Measurements from ENCODE around the gene CDH8. TPM values are rescaled to one million over a fixed set of nuclear protein-coding genes. Genes with fewer than 3 reads are reported as not detected.
"Not testable (repeated sequence)": the region's sequence is repeated elsewhere in the genome, so short reads cannot be mapped to it uniquely, and the experiment has no call there.

The CDH8 gene
- total RNA-seq, 1 donor from 2014 or later = 0.35 TPM

GRCh38 chr16:61807551-61807950, 228.7 kb downstream of the CDH8 start:
- no peak for DNase-seq (ENCODE audit: low read depth)
- no peak for TF ChIP-seq CTCF (conservative IDR thresholded peaks at IDR 0.05; ENCODE audit: low read depth, low read length)
- no peak overlapping the region for H3K4me3 ChIP-seq (ENCODE audit: low read depth, low read length)

DNA sequence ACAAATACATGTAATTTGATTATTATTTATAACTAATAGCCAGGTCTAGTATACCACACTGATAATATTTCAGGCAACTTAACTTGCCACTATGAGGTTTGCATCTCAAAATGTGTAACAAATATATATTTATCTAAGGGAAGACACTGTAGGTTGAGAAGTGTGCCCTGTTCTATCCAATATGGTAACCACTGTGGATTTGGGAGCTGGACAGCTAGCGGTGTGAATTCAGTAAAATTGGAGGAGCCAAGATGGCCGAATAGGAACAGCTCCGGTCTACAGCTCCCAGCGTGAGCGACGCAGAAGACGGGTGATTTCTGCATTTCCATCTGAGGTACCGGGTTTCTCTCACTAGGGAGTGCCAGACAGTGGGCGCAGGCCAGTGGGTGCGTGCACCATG, 235.0 kb downstream of the CDH8 start:
- H3K4me3 ChIP-seq (ENCODE audit: low read depth, low read length); DNase-seq (ENCODE audit: low read depth): not testable (repeated sequence)

GRCh38 chr16:61798741-61799140, 237.5 kb downstream of the CDH8 start:
- DNase-seq (ENCODE audit: low read depth) = no peak
- no peak for TF ChIP-seq CTCF (conservative IDR thresholded peaks at IDR 0.05; ENCODE audit: low read depth, low read length)
- no peak overlapping the region for H3K4me3 ChIP-seq (ENCODE audit: low read depth, low read length)

DNA sequence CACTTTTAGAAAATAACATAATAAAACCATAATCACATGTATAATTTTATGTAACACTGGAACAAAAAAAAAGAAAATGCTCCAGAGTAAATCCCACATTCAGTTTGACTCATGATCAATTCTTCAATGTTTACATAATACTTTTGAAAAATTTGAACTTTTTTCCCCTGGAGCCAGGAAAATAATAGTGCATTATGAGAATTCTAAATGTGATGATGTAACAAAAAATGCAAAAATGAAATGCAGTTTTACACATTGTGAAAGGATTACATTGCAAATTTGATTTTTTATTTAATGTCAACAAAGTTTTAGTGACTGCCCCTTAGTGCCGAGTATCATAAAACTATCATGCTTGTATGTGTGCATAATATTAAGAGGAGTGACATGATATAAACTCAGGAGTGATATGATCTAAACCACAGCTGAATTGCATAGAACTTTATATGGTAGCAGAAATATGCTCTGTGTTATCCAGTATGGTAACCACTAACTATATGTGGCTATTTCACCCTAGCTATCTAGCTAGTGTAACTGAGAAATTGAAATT, 238.2 kb downstream of the CDH8 start:
- DNase-seq (ENCODE audit: low read depth) = no peak
- TF ChIP-seq CTCF (conservative IDR thresholded peaks at IDR 0.05; ENCODE audit: low read depth, low read length) = no peak
- no peak overlapping the region for H3K4me3 ChIP-seq (ENCODE audit: low read depth, low read length)

DNA sequence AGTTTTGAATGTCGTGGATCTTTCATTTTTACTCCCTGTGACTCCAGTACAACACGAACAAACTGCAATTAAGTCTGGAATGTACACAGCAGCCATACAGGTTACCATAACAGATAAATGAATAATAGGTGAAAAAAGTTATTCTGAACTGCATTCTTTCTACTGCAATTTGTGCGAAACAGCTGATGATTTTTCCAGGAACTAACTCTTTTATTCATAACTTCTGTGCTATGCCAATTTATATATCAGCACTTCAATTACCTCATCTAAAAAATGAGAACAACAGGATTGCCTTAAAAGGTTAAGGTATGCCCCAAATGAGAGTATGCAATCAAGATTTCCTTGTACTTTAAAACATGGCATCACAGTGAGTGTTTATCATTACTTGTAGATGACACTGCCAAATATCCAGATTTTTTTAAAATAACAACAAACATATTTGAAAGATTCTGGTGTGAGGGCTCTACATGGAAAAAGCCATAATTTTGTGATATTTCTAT, 238.9 kb downstream of the CDH8 start:
- no peak overlapping the region for H3K4me3 ChIP-seq (ENCODE audit: low read depth, low read length)
- no peak for TF ChIP-seq CTCF (conservative IDR thresholded peaks at IDR 0.05; ENCODE audit: low read depth, low read length)
- no peak for DNase-seq (ENCODE audit: low read depth)

GRCh38 chr16:61792194-61792909, 243.9 kb downstream of the CDH8 start:
- TF ChIP-seq CTCF (conservative IDR thresholded peaks at IDR 0.05; ENCODE audit: low read depth, low read length) = no peak
- peak; percentile 47 for DNase-seq (ENCODE audit: low read depth)
- H3K4me3 ChIP-seq (ENCODE audit: low read depth, low read length) = no peak overlapping the region

DNA sequence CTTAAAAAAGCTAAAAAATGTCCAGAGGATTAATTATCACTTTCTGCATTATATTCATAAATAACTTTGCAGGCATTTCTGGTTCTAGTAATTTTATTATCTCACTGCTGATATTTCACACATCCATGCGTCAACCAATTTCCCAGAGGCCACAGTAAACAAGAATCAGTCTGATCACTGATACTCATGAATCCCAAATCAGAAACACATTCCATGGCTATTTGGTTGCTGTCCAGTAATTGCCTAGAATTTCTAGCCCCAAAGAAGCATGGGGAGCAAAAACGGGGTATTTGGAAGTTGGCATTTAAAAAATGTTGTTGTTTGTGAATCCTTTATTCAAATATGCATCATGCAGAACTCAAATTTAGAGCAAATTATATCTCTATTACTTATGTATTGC, 244.8 kb downstream of the CDH8 start:
- no peak for TF ChIP-seq CTCF (conservative IDR thresholded peaks at IDR 0.05; ENCODE audit: low read depth, low read length)
- no peak for DNase-seq (ENCODE audit: low read depth)
- H3K4me3 ChIP-seq (ENCODE audit: low read depth, low read length) = no peak overlapping the region

DNA sequence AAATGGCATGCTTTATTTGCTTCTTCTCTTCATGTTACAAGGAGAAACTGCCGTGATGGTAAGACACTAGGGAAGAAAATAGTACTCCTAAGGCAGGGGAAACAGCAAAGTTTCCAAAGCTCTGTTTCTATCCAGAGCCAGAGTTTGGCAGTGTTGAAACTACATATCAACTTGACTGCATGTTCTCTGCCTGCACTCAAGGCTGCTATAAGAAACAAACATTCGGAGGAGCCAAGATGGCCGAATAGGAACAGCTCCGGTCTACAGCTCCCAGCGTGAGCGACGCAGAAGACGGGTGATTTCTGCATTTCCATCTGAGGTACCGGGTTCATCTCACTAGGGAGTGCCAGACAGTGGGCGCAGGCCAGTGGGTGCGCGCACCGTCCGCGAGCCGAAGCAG, 254.4 kb downstream of the CDH8 start:
- DNase-seq (ENCODE audit: low read depth); H3K4me3 ChIP-seq (ENCODE audit: low read depth, low read length): not testable (repeated sequence)

All from epithelial cell of proximal tubule (primary cell).